ENCODE measurements around the gene CHKB. TPM values are rescaled to one million over a fixed set of nuclear protein-coding genes. Genes with fewer than 3 reads are reported as not detected.
A peak's percentile ranks its signal among the peaks of the same experiment; 100 is the strongest.
"Not testable (repeated sequence)": the region's sequence is repeated elsewhere in the genome, so short reads cannot be mapped to it uniquely, and the experiment has no call there.

The CHKB gene, protein sequence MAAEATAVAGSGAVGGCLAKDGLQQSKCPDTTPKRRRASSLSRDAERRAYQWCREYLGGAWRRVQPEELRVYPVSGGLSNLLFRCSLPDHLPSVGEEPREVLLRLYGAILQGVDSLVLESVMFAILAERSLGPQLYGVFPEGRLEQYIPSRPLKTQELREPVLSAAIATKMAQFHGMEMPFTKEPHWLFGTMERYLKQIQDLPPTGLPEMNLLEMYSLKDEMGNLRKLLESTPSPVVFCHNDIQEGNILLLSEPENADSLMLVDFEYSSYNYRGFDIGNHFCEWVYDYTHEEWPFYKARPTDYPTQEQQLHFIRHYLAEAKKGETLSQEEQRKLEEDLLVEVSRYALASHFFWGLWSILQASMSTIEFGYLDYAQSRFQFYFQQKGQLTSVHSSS
- total RNA-seq, result 18.0 and 41.3 TPM in 2 replicates

DNA sequence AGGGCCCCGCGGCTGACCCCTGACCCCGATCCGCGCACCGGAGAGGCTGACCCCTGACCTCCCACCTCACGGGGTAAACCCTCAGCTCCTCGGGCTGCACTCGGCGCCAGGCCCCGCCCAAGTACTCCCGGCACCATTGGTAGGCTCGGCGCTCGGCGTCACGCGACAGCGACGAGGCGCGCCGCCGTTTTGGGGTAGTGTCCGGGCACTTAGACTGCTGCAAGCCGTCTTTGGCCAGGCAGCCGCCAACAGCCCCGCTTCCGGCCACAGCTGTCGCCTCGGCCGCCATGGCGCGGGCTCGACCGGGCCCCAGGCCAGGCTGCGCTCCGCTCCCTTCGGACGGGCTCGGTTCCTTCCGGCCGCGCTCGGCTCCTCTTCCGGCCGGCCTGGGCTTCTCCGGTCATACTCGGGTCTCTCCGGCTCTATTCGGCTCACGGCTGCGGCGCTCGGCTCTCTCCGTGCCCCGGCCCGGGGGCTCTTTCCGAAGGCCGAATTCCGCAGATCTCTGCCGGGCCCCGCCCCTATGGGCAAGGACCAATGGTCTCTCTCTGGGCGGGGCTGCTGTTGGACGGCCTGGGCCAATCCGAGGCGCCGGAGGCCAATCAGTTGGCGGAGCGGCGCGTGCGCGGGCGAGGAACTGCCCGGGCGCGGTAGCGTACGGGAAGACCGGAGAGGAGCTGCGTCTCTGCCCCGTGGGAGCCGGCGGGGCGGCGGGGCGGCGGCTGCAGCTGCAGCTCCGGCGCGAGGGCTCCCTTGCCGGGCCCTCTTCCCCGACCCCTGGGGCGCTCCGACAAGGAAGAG is at the start of gene CHKB:
CHKB (minus strand) TSS at position 357 of the 801 bp plus-strand sequence; CDS start at position 289, 68 bp downstream.
- peak; percentile 91 to 98 for DNase-seq (ENCODE audit: low read depth in 2 of 2)

DNA sequence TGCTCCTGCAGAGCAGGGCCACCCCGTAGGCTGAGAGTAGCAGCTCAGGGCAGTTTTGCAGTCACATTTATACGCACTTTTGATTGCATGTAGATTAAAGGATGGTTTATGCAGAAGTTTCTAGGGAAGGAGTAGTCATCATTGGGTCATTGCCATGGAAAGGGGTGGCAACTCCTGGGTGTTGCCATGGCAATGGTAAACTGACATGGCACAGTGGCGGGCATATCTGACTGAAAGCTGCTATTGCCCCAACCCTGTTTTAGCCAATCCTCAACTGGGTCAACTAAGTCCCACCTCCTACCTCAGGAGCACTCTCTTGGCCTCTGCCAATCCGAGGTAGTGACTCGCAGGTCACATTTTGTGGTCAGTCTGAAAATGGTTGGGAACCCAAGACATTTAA is 47.7 kb upstream of the CHKB start:
- DNase-seq (ENCODE audit: low read depth in 2 of 2), result no peak

DNA sequence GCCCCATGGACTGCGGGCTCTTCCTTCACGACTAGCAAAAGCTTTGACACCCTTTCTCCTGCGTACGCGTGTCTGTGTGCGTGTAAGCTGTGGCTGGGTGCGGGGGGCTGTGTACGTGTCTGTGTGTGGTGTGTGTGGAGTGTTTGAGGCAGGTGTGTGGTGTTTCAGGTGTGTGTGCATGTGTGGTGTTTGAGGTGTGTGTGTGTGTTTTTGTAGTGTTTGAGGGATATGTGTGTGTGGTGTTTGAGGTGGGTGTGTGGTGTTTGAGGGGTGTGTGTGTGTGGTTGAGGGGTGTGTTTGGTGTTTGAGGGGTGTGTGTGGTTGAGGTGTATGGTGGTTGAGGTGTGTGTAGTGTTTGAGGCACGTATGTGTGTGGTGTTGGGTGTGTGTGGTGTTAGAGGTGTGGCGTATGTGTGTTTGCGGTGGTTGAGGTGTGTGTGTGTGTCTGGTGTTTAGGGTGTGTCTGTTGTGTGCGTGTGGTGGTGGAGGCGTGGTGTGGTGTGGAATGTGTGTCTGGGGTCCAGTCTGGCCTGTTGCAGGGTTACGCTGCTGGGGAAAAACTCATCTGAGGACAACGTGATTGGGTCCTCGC is 46.0 kb upstream of the CHKB start:
- DNase-seq (ENCODE audit: low read depth in 2 of 2), result peak in 1 of 2 donors; percentile 24

DNA sequence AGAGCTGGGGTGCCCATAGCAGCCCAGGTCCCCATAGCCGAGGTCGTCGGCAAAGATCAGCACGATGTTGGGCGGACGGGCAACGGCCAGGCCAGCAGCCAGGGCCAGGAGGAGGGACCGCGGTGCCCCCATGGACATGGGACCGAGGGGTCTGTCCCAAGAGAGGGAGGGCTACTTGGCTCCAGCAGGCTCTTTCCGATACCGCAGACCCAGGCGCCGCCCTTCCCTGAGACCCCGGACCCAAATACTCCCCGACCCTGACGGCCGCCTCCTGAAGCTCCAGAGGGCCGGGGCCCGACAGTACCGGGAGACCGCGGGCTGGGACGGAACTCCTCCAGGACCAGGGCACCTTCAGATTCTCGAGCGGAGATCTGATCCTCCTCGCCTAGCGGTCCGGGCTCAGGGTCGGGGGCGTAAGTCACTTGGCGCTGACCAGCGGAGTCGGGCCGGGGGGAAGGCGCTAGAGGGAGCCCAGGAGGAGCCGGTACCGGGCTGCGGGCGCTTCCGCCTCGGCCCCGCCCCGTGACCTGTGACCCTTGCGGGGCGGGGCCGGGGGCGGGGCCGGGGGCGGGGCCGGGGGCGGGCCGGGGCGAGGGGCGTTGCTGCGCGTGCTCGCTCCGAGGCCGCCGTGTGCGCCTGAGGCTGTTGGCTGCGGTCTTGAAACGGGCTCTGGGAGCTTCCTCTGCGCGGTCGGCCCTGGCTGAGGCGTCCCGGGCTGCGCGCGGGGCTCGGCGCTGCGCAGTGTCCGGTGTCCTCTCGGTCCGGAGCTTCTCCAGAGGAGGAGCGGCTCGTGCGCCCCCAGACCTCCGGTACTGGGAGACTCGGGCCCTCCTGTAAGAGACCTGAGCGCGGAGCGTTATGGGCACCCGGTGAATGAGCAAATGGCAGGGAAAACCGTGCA is 45.2 kb upstream of the CHKB start, which contains the start of gene ARSA:
ARSA (minus strand) TSS at position 511 of the 901 bp plus-strand sequence; CDS start at position 138, 373 bp downstream.
- peak; percentile 59 to 89 for DNase-seq (ENCODE audit: low read depth in 2 of 2)

DNA sequence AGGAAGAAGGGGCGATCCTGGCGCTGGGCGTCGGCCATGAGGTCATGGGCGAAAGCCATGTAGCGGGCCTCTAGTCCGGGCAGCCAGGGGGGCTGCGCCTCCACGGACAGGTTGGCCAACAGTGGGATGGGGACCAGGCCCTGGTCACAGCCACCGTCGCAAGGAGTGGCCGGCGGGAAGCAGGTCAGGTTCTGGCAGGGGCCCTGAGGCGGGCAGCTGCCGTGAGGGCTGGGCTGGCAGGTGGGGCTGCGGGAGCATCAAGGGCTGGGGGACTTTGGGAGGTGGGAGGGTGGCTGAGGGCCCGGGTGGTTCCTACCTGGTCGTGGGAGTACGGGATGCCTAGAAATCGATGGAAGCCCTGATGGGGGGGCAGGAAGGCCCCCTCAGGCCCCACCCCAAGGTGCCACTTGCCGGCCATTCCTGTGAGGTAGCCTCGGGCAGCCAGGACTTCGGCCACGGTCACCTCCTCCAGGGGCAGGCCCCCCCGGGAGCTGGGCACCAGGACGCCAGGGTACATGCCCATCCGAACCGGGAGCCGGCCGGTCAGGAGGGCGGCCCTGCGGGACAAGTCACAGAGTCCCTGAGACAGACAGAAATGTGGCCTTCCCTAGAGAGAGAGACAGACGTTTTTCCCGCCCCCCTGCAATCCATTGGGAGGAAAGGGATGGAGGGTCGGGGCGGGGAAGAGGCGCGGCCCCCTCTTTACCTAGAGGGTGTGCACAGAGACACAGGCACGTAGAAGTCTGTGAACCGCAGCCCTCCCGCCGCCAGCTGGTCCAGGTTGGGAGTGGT is 44.4 kb upstream of the CHKB start:
- no peak for DNase-seq (ENCODE audit: low read depth in 2 of 2)

DNA sequence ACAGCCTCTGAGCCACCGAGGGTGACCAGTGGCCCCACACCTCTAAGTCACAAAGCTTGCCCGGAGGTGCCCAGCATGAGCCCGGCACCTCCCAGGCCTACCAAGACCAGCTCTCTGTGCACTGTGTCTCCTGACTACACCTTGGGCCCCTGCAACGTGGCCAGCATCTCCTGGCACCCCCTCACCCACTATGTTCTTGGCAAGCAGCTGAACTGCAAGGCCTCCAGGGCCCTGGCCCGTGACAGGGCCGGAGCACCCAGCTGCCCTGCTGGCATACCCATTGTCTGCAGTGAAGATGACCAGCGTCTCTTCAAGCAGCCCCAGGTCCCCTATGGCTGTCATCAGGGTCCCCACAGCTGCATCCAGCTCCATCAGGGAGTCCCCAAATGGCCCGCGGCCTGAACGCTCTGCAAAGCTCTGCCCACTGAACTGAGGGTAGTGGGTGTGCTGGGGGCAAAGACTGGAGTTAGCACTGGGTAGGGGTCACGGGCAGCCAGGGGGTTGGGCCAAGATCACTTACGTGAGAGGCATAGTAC is 43.7 kb upstream of the CHKB start:
- no peak for DNase-seq (ENCODE audit: low read depth in 2 of 2)

DNA sequence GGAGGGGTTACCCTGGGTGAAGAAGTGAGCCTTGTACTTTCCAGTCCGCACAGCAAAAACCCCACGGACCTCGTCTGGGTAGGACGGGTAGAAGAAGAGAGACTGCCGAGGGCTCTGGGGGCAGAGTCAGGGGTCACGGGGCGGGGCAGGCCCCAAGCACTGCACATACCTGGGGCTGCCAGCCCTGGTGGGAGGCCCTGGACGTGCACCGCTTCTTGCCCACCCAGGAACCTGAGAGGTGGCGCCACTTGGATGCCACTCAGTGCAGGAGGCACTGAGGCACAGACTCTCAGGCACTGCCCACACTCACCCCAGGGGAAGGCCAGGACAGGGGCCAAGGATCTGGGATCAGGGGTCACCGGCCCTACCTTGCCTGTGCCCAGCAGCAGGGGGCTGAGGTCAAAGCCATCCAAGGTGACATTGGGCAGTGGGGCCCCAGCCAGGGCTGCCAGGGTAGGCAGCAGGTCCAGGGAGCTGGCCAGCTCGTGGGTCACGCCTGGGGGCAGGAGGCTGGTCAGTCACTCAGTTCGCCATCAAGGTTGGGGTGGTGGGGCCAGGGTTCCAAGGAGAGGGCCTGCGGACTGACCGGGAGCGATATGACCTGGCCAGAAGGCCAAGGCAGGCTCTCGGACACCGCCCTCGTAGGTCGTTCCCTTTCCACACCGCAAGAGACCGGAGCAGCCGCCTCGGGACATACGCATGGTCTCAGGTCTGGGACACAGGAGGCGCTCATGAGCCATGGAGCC is 43.1 kb upstream of the CHKB start:
- peak in 1 of 2 donors; percentile 15 for DNase-seq (ENCODE audit: low read depth in 2 of 2)

DNA sequence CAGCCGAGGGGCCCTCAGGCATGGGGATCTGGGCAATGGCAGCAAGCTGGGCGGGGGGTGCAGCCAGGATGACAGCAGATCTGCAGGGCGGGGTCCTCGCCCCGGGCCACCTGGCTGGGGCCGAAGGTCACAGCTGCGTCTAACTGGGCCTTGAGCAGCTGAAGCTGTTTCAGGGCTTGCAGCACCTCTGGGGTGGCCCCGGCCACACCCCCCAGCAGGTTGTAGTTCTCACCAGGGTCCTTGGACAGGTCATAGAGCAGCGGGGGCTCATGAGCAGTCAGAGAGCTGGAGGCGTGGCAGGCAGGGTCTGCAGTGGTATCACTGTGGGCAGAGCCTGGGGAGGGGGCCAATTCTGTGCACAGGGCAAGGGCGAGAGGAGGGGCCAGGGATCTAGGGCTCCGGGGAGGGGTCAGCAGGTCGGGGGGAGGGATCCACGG is 42.5 kb upstream of the CHKB start:
- DNase-seq (ENCODE audit: low read depth in 2 of 2), result no peak

DNA sequence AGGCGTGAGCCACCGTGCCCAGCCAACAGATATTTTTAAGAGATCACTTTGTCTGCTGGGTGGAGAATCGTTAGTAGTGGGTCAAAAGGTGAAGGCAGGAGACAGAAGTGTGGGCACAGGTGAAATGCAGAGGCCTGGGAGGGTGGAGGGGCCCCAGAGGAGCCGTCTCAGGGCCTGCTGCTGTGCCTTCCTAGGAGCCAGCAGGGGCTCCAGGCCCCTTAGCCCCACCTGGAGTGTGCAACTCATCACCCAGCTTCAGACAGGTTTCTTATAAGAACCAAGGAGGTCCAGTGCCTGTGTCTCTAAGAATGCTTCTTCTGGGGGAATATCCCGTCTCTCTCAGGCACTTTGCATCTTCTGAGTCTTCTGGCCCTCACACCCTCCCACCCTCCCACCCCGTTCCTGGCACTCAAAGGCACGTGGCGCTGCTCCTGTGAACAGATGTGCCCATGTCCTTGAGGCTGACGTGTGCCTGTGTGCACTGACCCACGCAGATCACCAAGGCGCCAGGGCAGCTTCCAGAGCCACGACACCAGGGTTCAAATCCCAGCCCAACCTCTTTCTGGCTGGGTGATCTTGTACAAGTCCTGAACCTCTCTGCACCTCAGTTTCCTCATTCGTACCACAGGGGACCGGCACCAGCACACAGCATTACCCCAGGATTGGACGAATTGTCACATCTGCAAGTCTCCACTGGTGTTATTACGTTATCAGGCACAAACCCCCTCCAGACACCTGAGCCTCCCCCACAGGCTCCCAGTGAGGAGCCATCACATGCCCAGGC is 41.9 kb upstream of the CHKB start:
- no peak for DNase-seq (ENCODE audit: low read depth in 2 of 2)

DNA sequence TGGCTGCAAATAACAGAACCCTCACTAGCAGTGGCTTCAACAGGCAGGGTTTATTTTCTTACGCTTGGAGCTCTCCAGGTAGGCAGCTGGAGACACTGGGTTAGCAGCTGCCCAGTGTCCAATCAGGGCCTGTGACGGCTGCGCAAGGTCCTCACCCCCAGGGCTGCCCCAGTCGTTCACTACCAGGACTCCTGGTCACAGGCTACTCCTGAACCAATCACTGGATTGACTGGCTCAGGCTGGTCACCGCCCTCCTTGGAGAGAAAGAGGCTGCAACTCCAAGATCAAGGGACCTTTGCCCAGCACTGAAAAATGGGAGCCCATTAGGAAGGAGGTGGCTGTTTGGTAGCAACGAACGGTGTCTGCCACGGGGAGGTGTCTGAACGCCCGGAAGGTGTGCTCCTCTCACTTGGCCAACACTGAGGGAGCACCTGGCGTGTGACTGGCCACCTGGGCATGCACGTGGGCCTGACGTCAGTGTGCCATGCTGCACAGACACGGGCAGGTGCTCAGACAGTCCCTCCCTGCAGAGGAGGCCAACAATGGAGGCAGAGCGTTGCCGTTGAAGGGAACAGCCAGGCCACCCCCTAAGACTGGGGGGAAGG is 40.2 kb upstream of the CHKB start:
- DNase-seq (ENCODE audit: low read depth in 2 of 2), result no peak

DNA sequence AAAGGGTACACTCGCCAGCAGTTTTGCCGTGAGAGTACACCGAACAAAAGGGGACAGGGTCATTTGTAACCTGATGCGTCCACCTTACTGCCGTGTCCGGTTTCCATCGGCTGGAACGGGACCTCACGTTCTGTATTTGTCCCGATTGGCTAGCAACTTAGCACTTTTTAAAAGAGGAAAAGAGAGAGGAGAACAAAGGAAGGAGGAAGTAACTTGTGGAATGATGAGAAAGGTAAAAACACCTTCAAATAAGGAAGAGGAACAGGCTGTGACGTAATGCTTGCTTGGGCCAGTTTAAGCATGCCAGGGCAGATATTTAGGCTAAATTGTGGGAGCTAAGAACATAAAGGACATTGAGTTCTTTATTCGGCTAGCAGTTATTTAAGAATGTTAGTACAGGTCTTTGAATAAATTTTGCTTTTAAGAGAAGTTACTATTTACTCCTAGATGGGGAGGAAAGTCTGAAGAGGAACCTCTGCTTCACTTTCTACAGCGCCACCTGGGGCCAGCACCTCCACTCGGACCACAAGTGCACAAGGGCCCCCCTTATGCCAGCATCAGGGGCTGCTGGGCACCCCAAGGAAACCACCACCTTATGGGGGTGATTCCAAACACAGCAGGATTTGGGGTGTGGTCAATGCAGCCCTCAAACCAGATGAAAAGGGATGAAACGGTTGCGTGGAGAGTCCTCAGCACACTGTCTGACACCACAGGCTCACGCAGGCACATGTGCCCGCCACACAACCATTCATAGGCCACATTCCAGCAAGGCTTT is 39.5 kb upstream of the CHKB start:
- peak in 1 of 2 donors; percentile 36 for DNase-seq (ENCODE audit: low read depth in 2 of 2)

DNA sequence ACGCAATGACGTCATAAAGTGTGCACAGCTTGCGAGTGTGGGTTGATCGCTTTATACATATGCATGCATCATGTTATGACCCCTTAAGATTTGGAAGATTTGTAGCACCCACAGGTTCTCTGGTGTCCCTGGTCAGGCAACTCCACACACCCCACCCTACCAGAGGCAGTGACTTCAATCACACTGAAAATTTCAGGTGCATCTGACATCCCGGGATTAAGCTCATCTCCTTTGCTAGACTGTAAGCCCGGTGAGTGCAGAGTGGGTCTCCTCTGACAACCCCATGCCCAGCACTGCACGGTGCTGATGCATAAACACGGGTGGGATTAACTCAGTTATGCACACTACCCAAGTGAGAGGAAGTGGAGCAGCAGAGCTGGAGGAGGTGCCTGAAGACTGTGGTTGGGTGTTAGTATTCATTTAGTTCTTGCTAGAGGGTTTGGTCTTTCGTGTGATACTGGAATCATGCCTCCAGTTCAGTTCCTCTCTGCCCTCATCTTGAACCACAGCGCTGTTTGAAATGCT is 38.8 kb upstream of the CHKB start:
- peak in 1 of 2 donors; percentile 15 for DNase-seq (ENCODE audit: low read depth in 2 of 2)

DNA sequence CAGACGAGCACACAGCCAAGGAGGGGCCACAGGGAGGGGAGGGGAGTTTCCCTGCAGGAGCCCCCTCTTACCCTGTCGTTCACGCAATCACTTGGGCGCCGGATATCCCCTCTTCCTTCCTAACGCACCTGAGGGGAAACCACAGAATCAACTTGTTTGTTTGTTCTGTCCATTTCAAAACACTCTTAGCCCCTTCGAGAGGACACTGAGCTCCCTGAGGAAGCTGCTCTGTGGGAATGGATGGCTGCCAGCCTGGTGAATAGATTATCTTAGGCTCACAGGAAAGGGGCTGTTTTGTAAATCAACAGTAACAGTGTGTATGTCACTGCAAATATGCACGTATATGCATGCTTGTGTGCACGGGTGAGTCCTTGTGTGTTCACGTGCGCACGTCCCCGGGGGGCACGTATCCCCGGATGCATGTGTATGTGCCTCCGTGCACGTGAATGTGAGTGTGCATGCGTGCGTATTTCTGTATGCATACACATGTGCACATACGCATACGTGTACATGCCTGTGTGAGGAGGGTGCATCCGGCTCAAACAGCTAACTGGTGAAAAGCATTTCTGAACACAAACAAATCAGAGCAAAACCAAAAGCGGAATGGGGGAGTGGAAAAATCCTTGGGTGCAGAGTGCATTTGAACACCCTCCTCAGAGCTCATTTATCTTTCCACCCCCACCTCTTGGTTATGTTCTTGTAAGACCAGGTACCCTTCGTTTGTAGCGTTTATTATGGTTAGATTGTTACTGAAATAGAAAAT is 38.1 kb upstream of the CHKB start:
- peak in 1 of 2 donors; percentile 85 for DNase-seq (ENCODE audit: low read depth in 2 of 2)

DNA sequence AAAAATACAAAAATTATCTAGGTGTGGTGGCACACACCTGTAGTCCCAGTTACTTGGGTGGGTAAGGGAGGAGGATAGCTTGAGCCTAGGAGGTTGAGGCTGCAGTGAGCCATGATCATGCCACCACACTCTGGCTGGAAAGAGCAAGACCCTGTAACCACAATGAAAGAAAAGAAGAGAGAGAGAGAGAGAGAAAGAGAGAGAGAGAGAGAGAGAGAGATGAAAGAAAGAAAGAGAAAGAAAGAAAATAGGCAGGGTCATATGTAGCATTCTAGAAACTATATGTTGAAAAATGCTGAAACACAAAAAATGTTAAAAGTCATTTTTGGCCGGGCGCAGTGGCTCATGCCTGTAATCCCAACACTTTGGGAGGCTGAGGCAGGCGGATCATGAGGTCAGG is 31.6 kb upstream of the CHKB start:
- not testable (repeated sequence) for DNase-seq (ENCODE audit: low read depth in 2 of 2)

DNA sequence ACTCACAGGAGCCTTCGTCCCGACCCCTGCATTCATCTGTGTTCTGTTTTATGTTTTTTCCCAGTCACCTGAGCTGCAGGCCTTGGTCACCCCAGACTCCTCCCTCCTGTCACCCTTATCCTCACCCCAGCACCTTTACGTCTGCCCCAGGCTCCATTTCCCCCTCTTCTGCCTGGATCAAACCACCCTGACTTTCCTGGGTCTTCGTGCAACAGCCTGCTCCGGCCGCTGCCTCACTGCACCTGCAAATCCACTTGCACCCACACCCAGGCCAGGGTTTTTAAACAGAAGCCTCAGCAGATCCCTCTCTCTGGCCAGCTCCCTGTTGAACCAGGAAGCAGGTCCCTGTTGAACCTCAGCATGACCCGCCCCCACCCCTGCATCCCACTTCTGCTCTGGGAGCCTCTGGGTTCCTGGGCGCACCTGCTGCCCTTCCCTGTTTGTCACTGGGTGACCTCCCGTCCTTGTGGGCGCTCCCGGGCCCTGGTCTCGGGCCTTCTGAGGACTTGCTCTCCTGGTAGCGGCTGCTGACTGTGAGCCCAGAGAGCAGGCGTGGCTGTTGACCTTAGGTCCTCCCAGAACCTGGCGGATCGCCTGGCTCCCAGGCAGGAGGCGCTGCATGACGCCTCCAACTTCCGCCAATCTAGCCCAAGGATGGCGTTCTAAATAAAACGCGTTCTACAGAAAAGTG is 30.8 kb upstream of the CHKB start:
- DNase-seq (ENCODE audit: low read depth in 2 of 2), result no peak

Measured in dermis microvascular lymphatic vessel endothelial cell (primary cell).